ENCODE data around the gene CYRIA. TPM values are rescaled to one million over a fixed set of nuclear protein-coding genes. Genes with fewer than 3 reads are reported as not detected.

The CYRIA gene
- total RNA-seq, 1 donor from 2014 or later, result 0.91 TPM

- Mint-ChIP-seq H3K4me3 (ENCODE audit: low read depth) (no peak overlapping the region), H3K9me3 (ENCODE audit: low read depth) (no peaks in the 10 kb centered on the region), H3K27me3 (peaks cover 19% of the 10 kb centered on the region), H3K36me3 (ENCODE audit: insufficient read depth) (no peaks in the 10 kb centered on the region), H3K4me1 (ENCODE audit: low read depth) (no peaks in the 10 kb centered on the region), H3K27ac (no peak overlapping the region)
- no peak for DNase-seq (ENCODE audit: low spot score, unreplicated experiment)
- TF ChIP-seq, protein P1, sequence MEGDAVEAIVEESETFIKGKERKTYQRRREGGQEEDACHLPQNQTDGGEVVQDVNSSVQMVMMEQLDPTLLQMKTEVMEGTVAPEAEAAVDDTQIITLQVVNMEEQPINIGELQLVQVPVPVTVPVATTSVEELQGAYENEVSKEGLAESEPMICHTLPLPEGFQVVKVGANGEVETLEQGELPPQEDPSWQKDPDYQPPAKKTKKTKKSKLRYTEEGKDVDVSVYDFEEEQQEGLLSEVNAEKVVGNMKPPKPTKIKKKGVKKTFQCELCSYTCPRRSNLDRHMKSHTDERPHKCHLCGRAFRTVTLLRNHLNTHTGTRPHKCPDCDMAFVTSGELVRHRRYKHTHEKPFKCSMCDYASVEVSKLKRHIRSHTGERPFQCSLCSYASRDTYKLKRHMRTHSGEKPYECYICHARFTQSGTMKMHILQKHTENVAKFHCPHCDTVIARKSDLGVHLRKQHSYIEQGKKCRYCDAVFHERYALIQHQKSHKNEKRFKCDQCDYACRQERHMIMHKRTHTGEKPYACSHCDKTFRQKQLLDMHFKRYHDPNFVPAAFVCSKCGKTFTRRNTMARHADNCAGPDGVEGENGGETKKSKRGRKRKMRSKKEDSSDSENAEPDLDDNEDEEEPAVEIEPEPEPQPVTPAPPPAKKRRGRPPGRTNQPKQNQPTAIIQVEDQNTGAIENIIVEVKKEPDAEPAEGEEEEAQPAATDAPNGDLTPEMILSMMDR (IDR thresholded peaks at IDR 0.05; ENCODE audit: unreplicated experiment), result no peak
Observed at GRCh38 chr2:16629044-16629443, 36.6 kb downstream of the CYRIA start.

GRCh38 chr2:16628314-16628713 lies 37.3 kb downstream of the CYRIA start:
- Mint-ChIP-seq H3K27me3 (peaks cover 19% of the 10 kb centered on the region), H3K36me3 (ENCODE audit: insufficient read depth) (no peaks in the 10 kb centered on the region), H3K4me1 (ENCODE audit: low read depth) (no peaks in the 10 kb centered on the region), H3K27ac (no peak overlapping the region), H3K9me3 (ENCODE audit: low read depth) (no peaks in the 10 kb centered on the region), H3K4me3 (ENCODE audit: low read depth) (no peak overlapping the region)
- TF ChIP-seq, protein P1 (IDR thresholded peaks at IDR 0.05; ENCODE audit: unreplicated experiment), result no peak
- no peak for DNase-seq (ENCODE audit: low spot score, unreplicated experiment)

DNA sequence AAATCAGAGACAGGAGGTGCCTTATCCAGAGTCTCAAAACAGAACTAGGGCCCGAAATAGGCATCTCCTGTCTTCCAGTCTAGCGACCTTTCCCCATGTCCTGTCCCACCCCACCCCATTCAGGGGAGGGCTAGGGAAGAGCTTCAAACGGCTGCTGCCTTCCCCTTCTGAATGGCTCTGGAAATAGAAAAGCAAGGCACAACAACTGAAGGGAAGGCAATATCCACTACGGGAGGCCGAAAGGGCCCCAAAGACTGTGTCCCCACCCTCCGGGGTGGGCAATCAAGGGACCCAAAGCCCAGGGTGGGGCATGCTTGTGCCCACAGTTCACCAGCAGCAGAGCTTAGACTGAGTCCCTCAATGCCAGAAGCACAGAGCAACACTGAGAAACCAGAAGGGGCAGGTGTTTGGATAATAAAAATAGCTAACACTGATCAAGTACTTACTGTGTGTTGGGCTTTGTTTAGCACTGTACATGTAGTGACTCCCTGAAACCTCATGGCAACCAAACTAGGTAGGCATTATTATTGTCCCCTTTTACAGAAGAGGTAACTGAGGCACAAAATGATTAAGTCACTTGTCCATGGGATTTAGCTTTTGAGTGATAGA lies 38.5 kb downstream of the CYRIA start:
- Mint-ChIP-seq H3K27ac (no peak overlapping the region), H3K27me3 (peaks cover 15% of the 10 kb centered on the region), H3K4me1 (ENCODE audit: low read depth) (no peaks in the 10 kb centered on the region), H3K36me3 (ENCODE audit: insufficient read depth) (no peaks in the 10 kb centered on the region), H3K9me3 (ENCODE audit: low read depth) (no peaks in the 10 kb centered on the region), H3K4me3 (ENCODE audit: low read depth) (no peak overlapping the region)
- TF ChIP-seq, protein P1 (IDR thresholded peaks at IDR 0.05; ENCODE audit: unreplicated experiment), result no peak
- no peak for DNase-seq (ENCODE audit: low spot score, unreplicated experiment)

GRCh38 chr2:16626497-16626896 lies 39.1 kb downstream of the CYRIA start:
- H3K27ac Mint-ChIP-seq, result no peak overlapping the region
- H3K4me1 Mint-ChIP-seq (ENCODE audit: low read depth), result no peaks in the 10 kb centered on the region
- H3K27me3 Mint-ChIP-seq, result peaks cover 15% of the 10 kb centered on the region

DNA sequence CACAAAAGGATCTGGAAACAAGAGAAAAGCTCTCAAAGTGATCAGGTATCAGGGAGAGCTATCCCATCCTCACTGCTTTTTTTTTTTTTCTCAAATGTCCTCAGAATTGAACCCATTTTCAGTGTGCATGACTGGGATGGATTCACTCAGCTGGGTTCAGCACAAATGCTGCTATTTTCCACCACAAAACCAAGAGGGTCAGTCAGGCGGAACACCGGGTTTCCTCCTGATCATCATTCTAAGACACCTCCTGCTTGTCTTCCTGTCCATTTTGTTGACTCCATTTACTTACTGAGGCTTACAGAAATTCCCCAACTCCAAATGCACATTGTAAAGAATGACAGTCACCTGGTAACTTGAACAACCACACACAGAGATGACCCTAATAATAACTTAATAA lies 39.9 kb downstream of the CYRIA start:
- Mint-ChIP-seq H3K27ac (no peak overlapping the region), H3K9me3 (ENCODE audit: low read depth) (no peaks in the 10 kb centered on the region), H3K27me3 (peaks cover 12% of the 10 kb centered on the region), H3K36me3 (ENCODE audit: insufficient read depth) (no peaks in the 10 kb centered on the region), H3K4me1 (ENCODE audit: low read depth) (no peaks in the 10 kb centered on the region), H3K4me3 (ENCODE audit: low read depth) (no peak overlapping the region)
- TF ChIP-seq, protein P1 (IDR thresholded peaks at IDR 0.05; ENCODE audit: unreplicated experiment), result no peak
- DNase-seq (ENCODE audit: low spot score, unreplicated experiment), result no peak

More at GRCh38 chr2:16626497-16626896, 39.1 kb downstream of the CYRIA start:
- H3K9me3 Mint-ChIP-seq (ENCODE audit: low read depth), result no peaks in the 10 kb centered on the region
- TF ChIP-seq, protein P1 (IDR thresholded peaks at IDR 0.05; ENCODE audit: unreplicated experiment), result no peak
- no peak overlapping the region for H3K4me3 Mint-ChIP-seq (ENCODE audit: low read depth)
- no peak for DNase-seq (ENCODE audit: low spot score, unreplicated experiment)
- H3K36me3 Mint-ChIP-seq (ENCODE audit: insufficient read depth), result no peaks in the 10 kb centered on the region
